CD4-positive, alpha-beta T cell treated with Interleukin-10 for 1 hour (primary cell): ENCODE results near the gene KIAA1217.
"Not testable (repeated sequence)": the region's sequence is repeated elsewhere in the genome, so short reads cannot be mapped to it uniquely, and the experiment has no call there.

ENCODE experiments used
- DNase-seq: peaks from one replicate; pipeline ENCODE4 v3.0.0-alpha.2; 2020

KIAA1217 gene

GRCh38 chr10:24414597-24414996, 205.7 kb downstream of the KIAA1217 start:
- DNase-seq, result no peak

- DNase-seq, result no peak
These were observed 206.7 kb downstream of the KIAA1217 start for GRCh38 chr10:24415455-24416125.

- no peak for DNase-seq
These were observed 207.3 kb downstream of the KIAA1217 start for GRCh38 chr10:24416248-24416647.

- DNase-seq, result no peak
These were observed 208.1 kb downstream of the KIAA1217 start for GRCh38 chr10:24417053-24417452.

- no peak for DNase-seq
These were observed 209.6 kb downstream of the KIAA1217 start for GRCh38 chr10:24418532-24418931.

- no peak for DNase-seq
These were observed 210.1 kb downstream of the KIAA1217 start for GRCh38 chr10:24419066-24419465.

- DNase-seq, result no peak
These were observed 216.2 kb downstream of the KIAA1217 start for GRCh38 chr10:24425151-24425550.

- DNase-seq, result no peak
These were observed 218.9 kb downstream of the KIAA1217 start for GRCh38 chr10:24427678-24428409.

GRCh38 chr10:24428410-24428782, 219.5 kb downstream of the KIAA1217 start:
- DNase-seq, result no peak

- no peak for DNase-seq
These were observed 221.7 kb downstream of the KIAA1217 start for GRCh38 chr10:24430591-24430990.

GRCh38 chr10:24432478-24433416, 223.8 kb downstream of the KIAA1217 start:
- no peak for DNase-seq

GRCh38 chr10:24433705-24434104, 224.8 kb downstream of the KIAA1217 start:
- no peak for DNase-seq

- DNase-seq, result no peak
These were observed 226.0 kb downstream of the KIAA1217 start for GRCh38 chr10:24434961-24435360.

GRCh38 chr10:24435374-24435773, 226.4 kb downstream of the KIAA1217 start:
- DNase-seq, result no peak

GRCh38 chr10:24437302-24437701, 228.4 kb downstream of the KIAA1217 start:
- DNase-seq, result no peak

GRCh38 chr10:24438800-24439199, 229.9 kb downstream of the KIAA1217 start:
- no peak for DNase-seq

GRCh38 chr10:24439935-24440334, 231.0 kb downstream of the KIAA1217 start:
- DNase-seq, result no peak

- no peak for DNase-seq
These were observed 232.2 kb downstream of the KIAA1217 start for GRCh38 chr10:24440817-24441797.

- no peak for DNase-seq
These were observed 233.3 kb downstream of the KIAA1217 start for GRCh38 chr10:24442234-24442633.

- not testable (repeated sequence) for DNase-seq
These were observed 233.8 kb downstream of the KIAA1217 start for GRCh38 chr10:24442641-24443174.

GRCh38 chr10:24444337-24444736, 235.4 kb downstream of the KIAA1217 start:
- DNase-seq, result no peak

- DNase-seq, result not testable (repeated sequence)
These were observed 237.0 kb downstream of the KIAA1217 start for GRCh38 chr10:24445958-24446357.
